ENCODE results near the gene BCAS4.

DNA sequence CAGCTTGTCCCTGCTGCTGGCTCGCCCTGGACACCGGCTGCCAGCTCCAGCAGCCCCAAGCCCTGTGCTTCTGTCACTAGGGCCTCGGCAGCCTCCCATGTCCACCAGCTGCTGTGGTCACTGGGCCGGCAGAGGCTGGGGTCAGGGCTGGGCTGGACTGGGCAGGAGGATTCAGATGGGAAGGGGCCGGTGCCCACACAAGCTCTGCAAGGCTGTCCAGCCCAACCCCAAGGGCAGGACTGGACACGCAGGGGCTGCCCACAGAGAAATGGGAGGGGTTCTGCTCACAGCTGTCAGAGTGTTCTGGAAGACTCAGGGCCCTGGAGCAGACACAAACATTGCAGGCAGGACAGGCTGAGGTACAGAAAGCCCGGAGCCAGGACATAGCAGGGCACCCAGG is 70.7 kb downstream of the BCAS4 start:
- TF ChIP-seq CTCF (conservative IDR thresholded peaks at IDR 0.05), result no peak
- TF ChIP-seq EZH2 (IDR thresholded peaks at IDR 0.05; ENCODE audit: low read depth), result no peak

Measured in PC-9 (cell line).